GM23338 (cell line): Measurements from ENCODE around the gene MIPEP. TPM values are rescaled to one million over a fixed set of nuclear protein-coding genes. Genes with fewer than 3 reads are reported as not detected.

Experiments used
- EZH2 ChIP-seq: fragments of 200-600 bp; sonication (generic); IDR thresholded peaks from one replicate; pipeline ENCODE4 v1.8.0; 2017; ENCODE audit warnings: antibody characterized with exemption, mild to moderate bottlenecking, low read depth; ENCODE audit not compliant: unreplicated experiment
- EZH2phosphoT487 ChIP-seq: fragments of 200-600 bp; sonication (generic); IDR thresholded peaks from one replicate; pipeline ENCODE4 v1.8.1; 2018; ENCODE audit warnings: antibody characterized with exemption; ENCODE audit not compliant: unreplicated experiment
- POLR2AphosphoS5 ChIP-seq: IDR thresholded peaks from 2 replicates; pipeline ENCODE4 v1.6.1; 2016; ENCODE audit warnings: antibody characterized with exemption, low read depth
- REST ChIP-seq: IDR thresholded peaks from one replicate; pipeline ENCODE4 v1.6.1; 2018; ENCODE audit warnings: antibody characterized with exemption; ENCODE audit not compliant: unreplicated experiment
- ZNF462 ChIP-seq: fragments of 250-450 bp; sonication (Bioruptor Pico); IDR thresholded peaks from 2 replicates; pipeline ENCODE4 v1.5.0; 2020; ENCODE audit warnings: mild to moderate bottlenecking, moderate library complexity
- polyA plus RNA-seq: library from polyadenylated mRNA; unstranded; fragments of >200 nt; fragmentation: Nextera tagmentation; extraction: Ambion mirVana; gene quantifications from 2 replicates; pipeline ENCODE4 v1.2.1, GENCODE V29; 2016
- total RNA-seq: library from RNA; depleted of rRNA; stranded (reverse); fragments of >200 nt; shearing (Covaris generic); gene quantifications from 2 replicates; pipeline ENCODE4 v1.2.3, GENCODE V29; 2014
- TF ChIP-seq, protein P1 (sequence below): IDR thresholded peaks from 2 replicates; pipeline ENCODE4 v1.6.1; 2016; ENCODE audit warnings: antibody characterized with exemption

MIPEP gene
- total and polyA plus RNA-seq, 2 experiments from 2014 or later, result 20.8 to 22.5 TPM

DNA sequence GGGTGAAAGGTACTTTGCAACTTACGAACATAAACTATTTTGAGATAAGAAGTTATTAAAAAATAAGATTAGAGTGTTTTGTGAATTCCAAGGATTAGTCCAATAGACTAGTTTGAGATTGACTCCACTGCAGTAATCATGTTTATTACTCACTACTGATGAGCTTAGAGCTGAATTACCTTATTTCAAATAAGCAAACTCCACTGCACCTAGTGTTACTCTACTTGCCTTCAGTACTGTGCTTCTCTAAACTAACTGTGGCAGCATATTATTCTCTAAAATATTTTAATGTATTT lies 111.7 kb downstream of the MIPEP start (continued):
- TF ChIP-seq ZNF462 (no peak), EZH2 (no peak), EZH2phosphoT487 (no peak), REST (no peak), POLR2AphosphoS5 (no peak)
- TF ChIP-seq, protein P1, sequence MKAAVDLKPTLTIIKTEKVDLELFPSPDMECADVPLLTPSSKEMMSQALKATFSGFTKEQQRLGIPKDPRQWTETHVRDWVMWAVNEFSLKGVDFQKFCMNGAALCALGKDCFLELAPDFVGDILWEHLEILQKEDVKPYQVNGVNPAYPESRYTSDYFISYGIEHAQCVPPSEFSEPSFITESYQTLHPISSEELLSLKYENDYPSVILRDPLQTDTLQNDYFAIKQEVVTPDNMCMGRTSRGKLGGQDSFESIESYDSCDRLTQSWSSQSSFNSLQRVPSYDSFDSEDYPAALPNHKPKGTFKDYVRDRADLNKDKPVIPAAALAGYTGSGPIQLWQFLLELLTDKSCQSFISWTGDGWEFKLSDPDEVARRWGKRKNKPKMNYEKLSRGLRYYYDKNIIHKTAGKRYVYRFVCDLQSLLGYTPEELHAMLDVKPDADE, result no peak
